ENCODE measurements around the gene TLR1.

DNA sequence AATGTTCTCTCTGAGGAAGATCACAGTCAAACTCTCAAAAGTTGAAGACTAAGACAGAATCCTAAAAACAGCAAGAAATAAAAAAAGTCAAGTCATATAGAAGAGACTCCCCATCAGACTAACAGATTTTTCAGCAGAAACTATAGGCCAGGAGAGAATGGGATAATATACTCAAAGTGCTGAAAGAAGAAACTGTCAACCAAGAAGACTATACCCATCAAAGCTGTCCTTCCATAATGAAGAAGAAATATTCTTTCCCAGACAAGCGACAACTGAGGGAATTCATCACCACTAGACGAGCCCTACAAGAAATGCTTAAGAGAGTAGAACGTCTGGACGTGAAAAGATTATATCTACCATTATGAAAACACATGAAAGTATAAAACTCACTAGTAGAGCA is 30.0 kb upstream of the TLR1 start:
- TF ChIP-seq, protein P1, sequence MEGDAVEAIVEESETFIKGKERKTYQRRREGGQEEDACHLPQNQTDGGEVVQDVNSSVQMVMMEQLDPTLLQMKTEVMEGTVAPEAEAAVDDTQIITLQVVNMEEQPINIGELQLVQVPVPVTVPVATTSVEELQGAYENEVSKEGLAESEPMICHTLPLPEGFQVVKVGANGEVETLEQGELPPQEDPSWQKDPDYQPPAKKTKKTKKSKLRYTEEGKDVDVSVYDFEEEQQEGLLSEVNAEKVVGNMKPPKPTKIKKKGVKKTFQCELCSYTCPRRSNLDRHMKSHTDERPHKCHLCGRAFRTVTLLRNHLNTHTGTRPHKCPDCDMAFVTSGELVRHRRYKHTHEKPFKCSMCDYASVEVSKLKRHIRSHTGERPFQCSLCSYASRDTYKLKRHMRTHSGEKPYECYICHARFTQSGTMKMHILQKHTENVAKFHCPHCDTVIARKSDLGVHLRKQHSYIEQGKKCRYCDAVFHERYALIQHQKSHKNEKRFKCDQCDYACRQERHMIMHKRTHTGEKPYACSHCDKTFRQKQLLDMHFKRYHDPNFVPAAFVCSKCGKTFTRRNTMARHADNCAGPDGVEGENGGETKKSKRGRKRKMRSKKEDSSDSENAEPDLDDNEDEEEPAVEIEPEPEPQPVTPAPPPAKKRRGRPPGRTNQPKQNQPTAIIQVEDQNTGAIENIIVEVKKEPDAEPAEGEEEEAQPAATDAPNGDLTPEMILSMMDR (IDR thresholded peaks at IDR 0.05; ENCODE audit: borderline replicate concordance, extremely low read depth, low read length, poor library complexity, severe bottlenecking), result no peak
- TF ChIP-seq EZH2 (IDR thresholded peaks at IDR 0.05; ENCODE audit: borderline replicate concordance, low read depth, low read length, severe bottlenecking), result no peak

All from DND-41 (cell line).